ENCODE measurements around the gene CAMTA2.

Gene CAMTA2

GRCh38 chr17:4966844-4967538 is 20.5 kb downstream of the CAMTA2 start:
- DNase-seq (ENCODE audit: low spot score), result peak; percentile 97
- no peak for TF ChIP-seq CTCF (IDR thresholded peaks at IDR 0.05; ENCODE audit: extremely low read depth, missing control alignments)

- no peak for TF ChIP-seq CTCF (IDR thresholded peaks at IDR 0.05; ENCODE audit: extremely low read depth, missing control alignments)
Observed at GRCh38 chr17:4965311-4965986, 22.0 kb downstream of the CAMTA2 start.

GRCh38 chr17:4960279-4960922 is 27.1 kb downstream of the CAMTA2 start:
- no peak for TF ChIP-seq CTCF (IDR thresholded peaks at IDR 0.05; ENCODE audit: extremely low read depth, missing control alignments)
- no peak for DNase-seq (ENCODE audit: low spot score)

More at GRCh38 chr17:4965311-4965986, 22.0 kb downstream of the CAMTA2 start:
- no peak for DNase-seq (ENCODE audit: low spot score)

GRCh38 chr17:4959261-4959965 is 28.1 kb downstream of the CAMTA2 start:
- no peak for DNase-seq (ENCODE audit: low spot score)
- no peak for TF ChIP-seq CTCF (IDR thresholded peaks at IDR 0.05; ENCODE audit: extremely low read depth, missing control alignments)

- no peak for DNase-seq (ENCODE audit: low spot score)
- no peak for TF ChIP-seq CTCF (IDR thresholded peaks at IDR 0.05; ENCODE audit: extremely low read depth, missing control alignments)
Observed at GRCh38 chr17:4958102-4958501, 29.4 kb downstream of the CAMTA2 start.

GRCh38 chr17:4956493-4957061 is 30.9 kb downstream of the CAMTA2 start:
- no peak for DNase-seq (ENCODE audit: low spot score)
- TF ChIP-seq CTCF (IDR thresholded peaks at IDR 0.05; ENCODE audit: extremely low read depth, missing control alignments), result peak; percentile 13

Measured in GM20000 (cell line).